ENCODE measurements around the gene TAX1BP1.

DNA sequence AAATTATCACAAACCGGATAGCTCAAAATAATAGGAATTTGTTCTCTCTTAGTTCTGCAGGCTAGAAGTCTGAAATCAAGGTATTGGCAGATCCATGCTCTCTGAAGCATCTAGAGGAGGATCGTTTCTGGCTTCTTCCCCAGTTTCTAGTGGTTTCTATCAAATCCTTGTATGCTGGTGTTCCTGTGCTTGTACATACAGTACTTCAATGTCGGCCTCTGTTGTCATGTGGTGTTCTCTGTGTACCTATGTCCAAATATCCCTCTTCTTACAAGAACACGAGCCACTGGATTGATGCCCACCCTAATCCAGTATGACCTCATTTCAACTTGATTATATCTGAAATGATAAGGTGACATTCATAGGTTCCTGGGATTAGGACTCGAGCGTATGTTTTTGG, 9.8 kb upstream of the TAX1BP1 start:
- TF ChIP-seq CTCF (IDR thresholded peaks at IDR 0.05; ENCODE audit: poor library complexity, severe bottlenecking) (no peak), REST (IDR thresholded peaks at IDR 0.05; ENCODE audit: borderline replicate concordance) (no peak), SMC3 (conservative IDR thresholded peaks at IDR 0.05; ENCODE audit: poor library complexity) (no peak), EZH2 (IDR thresholded peaks at IDR 0.05; ENCODE audit: borderline replicate concordance, insufficient read depth, low read length, poor library complexity, severe bottlenecking) (no peak), RAD21 (conservative IDR thresholded peaks at IDR 0.05) (no peak), TAF1 (IDR thresholded peaks at IDR 0.05; ENCODE audit: low read depth) (no peak)
